Measurements from ENCODE around the gene PARD3.

The PARD3 gene

DNA sequence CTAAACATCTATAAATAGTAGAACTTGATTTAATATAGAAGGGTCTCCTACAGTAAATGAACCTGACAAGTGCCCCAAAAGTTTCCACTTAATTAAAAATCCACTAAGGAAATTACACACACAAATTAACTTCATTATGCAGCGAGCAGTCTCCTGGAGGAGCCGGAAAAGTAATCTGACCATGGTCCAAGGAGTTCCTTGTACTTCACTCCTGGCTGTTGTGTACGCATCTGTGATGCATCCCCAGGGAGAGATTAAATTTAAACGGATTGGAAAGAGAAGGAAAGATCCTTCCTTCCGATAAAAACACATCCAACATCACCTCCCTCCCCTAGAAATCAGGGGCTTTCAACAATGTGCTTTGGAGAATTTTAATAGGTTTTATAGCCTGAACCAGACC lies 85.5 kb downstream of the PARD3 start:
- no peaks in the 10 kb centered on the region for H4K20me1 ChIP-seq (ENCODE audit: low read depth, low read length)
- no peaks in the 10 kb centered on the region for H3K27me3 ChIP-seq (ENCODE audit: low read length)
- no peaks in the 10 kb centered on the region for H3F3A ChIP-seq (ENCODE audit: insufficient read depth)
- no peak overlapping the region for H3K27ac ChIP-seq (ENCODE audit: low read depth, low read length)
- no peak overlapping the region for H2AFZ ChIP-seq (ENCODE audit: low read depth, low read length, severe bottlenecking)
- H3K9me2 ChIP-seq (replicated peaks; ENCODE audit: insufficient read depth, low read length), result no peaks in the 10 kb centered on the region
- H3K9me3 ChIP-seq (ENCODE audit: insufficient read depth, low read length), result no peaks in the 10 kb centered on the region
- no peak for TF ChIP-seq EZH2phosphoT487 (conservative IDR thresholded peaks at IDR 0.05; ENCODE audit: low read length)
- TF ChIP-seq, protein P1, sequence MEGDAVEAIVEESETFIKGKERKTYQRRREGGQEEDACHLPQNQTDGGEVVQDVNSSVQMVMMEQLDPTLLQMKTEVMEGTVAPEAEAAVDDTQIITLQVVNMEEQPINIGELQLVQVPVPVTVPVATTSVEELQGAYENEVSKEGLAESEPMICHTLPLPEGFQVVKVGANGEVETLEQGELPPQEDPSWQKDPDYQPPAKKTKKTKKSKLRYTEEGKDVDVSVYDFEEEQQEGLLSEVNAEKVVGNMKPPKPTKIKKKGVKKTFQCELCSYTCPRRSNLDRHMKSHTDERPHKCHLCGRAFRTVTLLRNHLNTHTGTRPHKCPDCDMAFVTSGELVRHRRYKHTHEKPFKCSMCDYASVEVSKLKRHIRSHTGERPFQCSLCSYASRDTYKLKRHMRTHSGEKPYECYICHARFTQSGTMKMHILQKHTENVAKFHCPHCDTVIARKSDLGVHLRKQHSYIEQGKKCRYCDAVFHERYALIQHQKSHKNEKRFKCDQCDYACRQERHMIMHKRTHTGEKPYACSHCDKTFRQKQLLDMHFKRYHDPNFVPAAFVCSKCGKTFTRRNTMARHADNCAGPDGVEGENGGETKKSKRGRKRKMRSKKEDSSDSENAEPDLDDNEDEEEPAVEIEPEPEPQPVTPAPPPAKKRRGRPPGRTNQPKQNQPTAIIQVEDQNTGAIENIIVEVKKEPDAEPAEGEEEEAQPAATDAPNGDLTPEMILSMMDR (IDR thresholded peaks at IDR 0.05; ENCODE audit: insufficient read depth, low read length, poor library complexity, severe bottlenecking), result no peak
- no peak overlapping the region for H3K4me3 ChIP-seq (ENCODE audit: insufficient read depth, low read length, poor library complexity, severe bottlenecking)
- H3K79me2 ChIP-seq (ENCODE audit: insufficient read depth, low read length), result no peaks in the 10 kb centered on the region
- H3K4me2 ChIP-seq (ENCODE audit: low read depth, low read length, poor library complexity, severe bottlenecking), result no peak overlapping the region
- no peaks in the 10 kb centered on the region for H3K36me3 ChIP-seq (ENCODE audit: low read length)
- H3K9ac ChIP-seq (ENCODE audit: low read length), result no peak overlapping the region

DNA sequence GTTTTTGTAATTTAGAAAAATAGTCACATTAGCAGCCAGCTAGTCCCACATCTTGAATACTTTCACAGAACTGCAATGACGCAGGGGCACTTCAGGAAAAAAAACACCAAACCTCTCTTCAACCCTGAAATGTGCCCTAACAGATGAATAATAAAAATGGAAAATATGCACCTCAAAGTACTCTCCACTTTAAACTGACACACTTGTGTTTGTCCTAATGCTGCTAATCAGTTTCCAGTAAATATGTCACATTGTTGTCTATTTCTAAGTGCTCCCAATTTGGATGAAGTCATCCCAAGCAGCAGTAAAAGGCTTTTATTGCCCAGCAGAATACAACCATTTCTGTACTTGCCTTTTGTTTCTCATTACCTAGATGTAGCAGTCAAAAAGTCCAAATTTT lies 86.7 kb downstream of the PARD3 start:
- Histone ChIP-seq H3K79me2 (ENCODE audit: insufficient read depth, low read length) (no peaks in the 10 kb centered on the region), H3K4me3 (ENCODE audit: insufficient read depth, low read length, poor library complexity, severe bottlenecking) (no peak overlapping the region), H3K36me3 (ENCODE audit: low read length) (no peaks in the 10 kb centered on the region), H3K9ac (ENCODE audit: low read length) (no peak overlapping the region), H3K27ac (ENCODE audit: low read depth, low read length) (no peak overlapping the region), H3K27me3 (ENCODE audit: low read length) (no peaks in the 10 kb centered on the region), H3K4me2 (ENCODE audit: low read depth, low read length, poor library complexity, severe bottlenecking) (no peak overlapping the region), H4K20me1 (ENCODE audit: low read depth, low read length) (no peaks in the 10 kb centered on the region), H3K9me2 (replicated peaks; ENCODE audit: insufficient read depth, low read length) (no peaks in the 10 kb centered on the region), H3K9me3 (ENCODE audit: insufficient read depth, low read length) (no peaks in the 10 kb centered on the region), H3F3A (ENCODE audit: insufficient read depth) (no peaks in the 10 kb centered on the region), H2AFZ (ENCODE audit: low read depth, low read length, severe bottlenecking) (no peak overlapping the region)
- TF ChIP-seq EZH2phosphoT487 (conservative IDR thresholded peaks at IDR 0.05; ENCODE audit: low read length), result no peak
- TF ChIP-seq, protein P1 (IDR thresholded peaks at IDR 0.05; ENCODE audit: insufficient read depth, low read length, poor library complexity, severe bottlenecking), result no peak

DNA sequence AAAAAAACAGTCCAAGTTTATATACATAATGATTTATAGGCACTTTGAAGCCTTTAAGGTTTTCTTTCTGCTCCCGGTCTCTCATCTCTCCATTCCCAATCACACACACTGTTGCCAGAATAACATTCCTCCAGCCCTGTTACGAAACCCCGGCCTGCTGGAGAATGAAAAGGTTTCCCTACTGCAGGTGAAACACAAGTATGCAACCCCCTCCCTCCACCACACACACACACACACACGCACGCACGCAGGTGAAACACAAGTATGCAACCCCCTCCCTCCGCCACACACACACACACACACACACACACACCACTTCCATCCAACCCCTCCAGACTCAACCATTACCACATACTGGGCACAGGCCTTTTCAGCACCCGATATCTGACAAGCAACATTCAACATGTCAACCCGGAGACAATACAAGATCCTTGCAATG lies 87.5 kb downstream of the PARD3 start:
- no peaks in the 10 kb centered on the region for H3K9me3 ChIP-seq (ENCODE audit: insufficient read depth, low read length)
- no peak overlapping the region for H3K9ac ChIP-seq (ENCODE audit: low read length)
- no peak overlapping the region for H3K27ac ChIP-seq (ENCODE audit: low read depth, low read length)
- H2AFZ ChIP-seq (ENCODE audit: low read depth, low read length, severe bottlenecking), result no peak overlapping the region
- TF ChIP-seq EZH2phosphoT487 (conservative IDR thresholded peaks at IDR 0.05; ENCODE audit: low read length), result no peak
- TF ChIP-seq, protein P1 (IDR thresholded peaks at IDR 0.05; ENCODE audit: insufficient read depth, low read length, poor library complexity, severe bottlenecking), result no peak
- no peaks in the 10 kb centered on the region for H4K20me1 ChIP-seq (ENCODE audit: low read depth, low read length)
- H3K4me3 ChIP-seq (ENCODE audit: insufficient read depth, low read length, poor library complexity, severe bottlenecking), result no peak overlapping the region
- no peaks in the 10 kb centered on the region for H3K79me2 ChIP-seq (ENCODE audit: insufficient read depth, low read length)
- H3K4me2 ChIP-seq (ENCODE audit: low read depth, low read length, poor library complexity, severe bottlenecking), result no peak overlapping the region
- H3K9me2 ChIP-seq (replicated peaks; ENCODE audit: insufficient read depth, low read length), result no peaks in the 10 kb centered on the region
- H3K27me3 ChIP-seq (ENCODE audit: low read length), result no peaks in the 10 kb centered on the region
- H3F3A ChIP-seq (ENCODE audit: insufficient read depth), result no peaks in the 10 kb centered on the region
- H3K36me3 ChIP-seq (ENCODE audit: low read length), result no peaks in the 10 kb centered on the region
